Measurements from ENCODE around the gene DCAF8. TPM values are rescaled to one million over a fixed set of nuclear protein-coding genes. Genes with fewer than 3 reads are reported as not detected.

DCAF8 gene
- total RNA-seq, 1 donor from 2014 or later: 172 TPM

DNA sequence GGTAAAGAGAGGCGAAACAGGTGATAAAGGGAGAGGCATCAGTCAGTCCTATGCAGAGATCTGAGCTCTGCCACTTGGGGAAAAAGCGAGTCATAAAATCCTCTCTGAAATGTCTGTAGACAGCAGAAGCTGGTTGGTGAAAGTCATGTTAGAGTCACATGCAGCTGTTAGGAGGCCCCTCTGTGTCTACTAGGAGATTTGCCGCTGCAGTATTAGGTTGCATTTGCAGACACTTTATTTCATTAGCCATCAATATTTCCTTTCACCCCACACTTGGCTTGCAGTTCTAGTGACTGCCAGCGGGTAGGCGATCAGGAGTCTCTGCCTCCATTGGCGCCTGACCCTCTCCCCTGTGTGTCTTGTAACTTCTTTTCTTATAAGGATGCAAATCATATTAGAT is 94.8 kb downstream of the DCAF8 start:
- Mint-ChIP-seq H3K27ac (no peak overlapping the region), H3K9me3 (no peaks in the 10 kb centered on the region), H3K4me1 (peaks cover 13% of the 10 kb centered on the region), H3K27me3 (no peaks in the 10 kb centered on the region), H3K4me3 (no peak overlapping the region), H3K36me3 (ENCODE audit: low read depth) (no peaks in the 10 kb centered on the region)
- ATAC-seq (ENCODE audit: low read depth): no peak
- no peak for DNase-seq
- TF ChIP-seq, protein P1, sequence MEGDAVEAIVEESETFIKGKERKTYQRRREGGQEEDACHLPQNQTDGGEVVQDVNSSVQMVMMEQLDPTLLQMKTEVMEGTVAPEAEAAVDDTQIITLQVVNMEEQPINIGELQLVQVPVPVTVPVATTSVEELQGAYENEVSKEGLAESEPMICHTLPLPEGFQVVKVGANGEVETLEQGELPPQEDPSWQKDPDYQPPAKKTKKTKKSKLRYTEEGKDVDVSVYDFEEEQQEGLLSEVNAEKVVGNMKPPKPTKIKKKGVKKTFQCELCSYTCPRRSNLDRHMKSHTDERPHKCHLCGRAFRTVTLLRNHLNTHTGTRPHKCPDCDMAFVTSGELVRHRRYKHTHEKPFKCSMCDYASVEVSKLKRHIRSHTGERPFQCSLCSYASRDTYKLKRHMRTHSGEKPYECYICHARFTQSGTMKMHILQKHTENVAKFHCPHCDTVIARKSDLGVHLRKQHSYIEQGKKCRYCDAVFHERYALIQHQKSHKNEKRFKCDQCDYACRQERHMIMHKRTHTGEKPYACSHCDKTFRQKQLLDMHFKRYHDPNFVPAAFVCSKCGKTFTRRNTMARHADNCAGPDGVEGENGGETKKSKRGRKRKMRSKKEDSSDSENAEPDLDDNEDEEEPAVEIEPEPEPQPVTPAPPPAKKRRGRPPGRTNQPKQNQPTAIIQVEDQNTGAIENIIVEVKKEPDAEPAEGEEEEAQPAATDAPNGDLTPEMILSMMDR (IDR thresholded peaks at IDR 0.05): no peak
- POLR2A ChIA-PET: no interaction called here
- intact Hi-C loops (cut with micrococcal nuclease): loop anchor here (5.0 kb wide), 1 partner anchor 45 kb away; no protein-coding TSS in a partner anchor
- CTCF ChIA-PET: no interaction called here

DNA sequence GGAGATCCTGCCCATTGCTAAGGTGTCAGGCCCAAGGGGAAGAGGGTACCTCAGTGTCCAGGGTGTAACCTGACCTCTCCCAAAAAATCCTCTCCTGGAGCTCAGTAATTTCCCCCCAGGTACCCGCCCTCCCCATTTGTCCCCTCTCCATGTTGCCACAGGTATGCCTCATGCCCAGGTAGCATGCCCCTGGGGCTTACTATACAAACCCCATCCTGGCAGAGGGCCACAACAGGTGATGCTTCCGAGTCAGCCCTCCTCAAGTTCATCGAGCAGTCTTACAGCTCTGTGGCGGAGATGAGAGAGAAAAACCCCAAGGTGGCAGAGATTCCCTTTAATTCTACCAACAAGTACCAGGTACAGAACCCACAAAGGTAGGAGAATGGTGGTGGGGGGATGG is 95.3 kb downstream of the DCAF8 start:
- DNase-seq (no peak), ATAC-seq (ENCODE audit: low read depth) (no peak)
- H3K9me3 Mint-ChIP-seq: no peaks in the 10 kb centered on the region
- H3K36me3 Mint-ChIP-seq (ENCODE audit: low read depth): no peaks in the 10 kb centered on the region
- intact Hi-C loops (cut with micrococcal nuclease): loop anchor here (5.0 kb wide), 1 partner anchor 45 kb away; no protein-coding TSS in a partner anchor
- H3K4me3 Mint-ChIP-seq: no peak overlapping the region
- H3K4me1 Mint-ChIP-seq: peaks cover 16% of the 10 kb centered on the region
- no peaks in the 10 kb centered on the region for H3K27me3 Mint-ChIP-seq
- TF ChIP-seq, protein P1 (IDR thresholded peaks at IDR 0.05): no peak
- ChIA-PET POLR2A (no interaction called here), CTCF (no interaction called here)
- H3K27ac Mint-ChIP-seq: no peak overlapping the region

DNA sequence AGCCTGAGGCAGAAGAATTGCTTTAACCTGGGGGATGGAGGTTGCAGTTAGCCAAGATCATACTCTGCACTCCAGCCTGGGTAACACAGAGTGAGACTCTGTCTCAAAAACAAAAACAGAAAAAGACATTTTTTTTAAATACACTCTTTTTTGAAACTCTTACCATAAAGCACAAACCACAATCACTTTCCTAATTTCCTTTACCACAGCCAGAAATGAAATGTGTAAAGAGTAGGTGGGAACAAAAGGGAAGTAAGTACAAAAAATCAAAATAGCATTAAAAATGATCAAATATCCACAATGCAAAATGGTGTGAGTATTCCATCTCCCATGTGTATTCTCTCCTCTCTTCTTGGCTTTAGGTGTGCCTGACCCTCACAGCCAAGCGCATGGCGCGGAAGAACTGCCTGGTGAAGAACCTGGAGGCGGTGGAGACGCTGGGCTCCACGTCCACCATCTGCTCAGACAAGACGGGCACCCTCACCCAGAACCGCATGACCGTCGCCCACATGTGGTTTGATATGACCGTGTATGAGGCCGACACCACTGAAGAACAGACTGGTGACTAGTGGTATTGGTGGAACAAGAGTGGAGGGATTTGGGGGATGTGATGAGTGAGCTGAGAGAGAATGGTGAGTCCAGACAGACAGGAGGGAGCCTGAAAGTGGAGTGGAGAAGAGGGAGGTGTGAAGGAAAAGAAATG is 96.0 kb downstream of the DCAF8 start:
- no peaks in the 10 kb centered on the region for H3K36me3 Mint-ChIP-seq (ENCODE audit: low read depth)
- TF ChIP-seq, protein P1 (IDR thresholded peaks at IDR 0.05): no peak
- DNase-seq (no peak), ATAC-seq (ENCODE audit: low read depth) (no peak)
- ChIA-PET POLR2A (no interaction called here), CTCF (no interaction called here)
- no peaks in the 10 kb centered on the region for H3K27me3 Mint-ChIP-seq
- H3K9me3 Mint-ChIP-seq: no peaks in the 10 kb centered on the region
- H3K4me1 Mint-ChIP-seq: peaks cover 16% of the 10 kb centered on the region
- H3K4me3 Mint-ChIP-seq: no peak overlapping the region
- H3K27ac Mint-ChIP-seq: no peak overlapping the region
- intact Hi-C loops (cut with micrococcal nuclease): loop anchor here (5.0 kb wide), 1 partner anchor 44 kb away; no protein-coding TSS in a partner anchor

Other genes starting within 250 kb of the DCAF8 start
- gene PIGM, start 230.6 kb downstream of the DCAF8 start, total RNA-seq: 4.5 and 5.3 TPM in 2 replicates
- not detected in 2 replicates for gene KCNJ10, start 192.4 kb downstream of the DCAF8 start, total RNA-seq
- gene KCNJ9, start 181.0 kb downstream of the DCAF8 start, total RNA-seq: not detected in 2 replicates
- gene IGSF8, start 163.9 kb downstream of the DCAF8 start, total RNA-seq: 25.4 and 27.9 TPM in 2 replicates
- gene ATP1A2, start 146.8 kb downstream of the DCAF8 start, total RNA-seq: not detected in 2 replicates
- gene ATP1A4, start 110.9 kb downstream of the DCAF8 start, total RNA-seq: not detected in 2 replicates
- not detected in 2 replicates for gene CASQ1, start 72.0 kb downstream of the DCAF8 start, total RNA-seq
- gene PEA15, start 57.2 kb downstream of the DCAF8 start, total RNA-seq: 107 and 111 TPM in 2 replicates
- 43.7 and 50.3 TPM in 2 replicates for gene PEX19, start 22.6 kb upstream of the DCAF8 start, total RNA-seq
- 161 and 174 TPM in 2 replicates for gene COPA, start 80.7 kb upstream of the DCAF8 start, total RNA-seq
- gene NCSTN, start 80.8 kb upstream of the DCAF8 start, total RNA-seq: 108 and 118 TPM in 2 replicates
- gene NHLH1, start 104.5 kb upstream of the DCAF8 start, total RNA-seq: 0.46 and 0.71 TPM in 2 replicates
- 4.1 and 5.5 TPM in 2 replicates for gene VANGL2, start 138.0 kb upstream of the DCAF8 start, total RNA-seq